HG03103 (cell line): ENCODE data around the gene PIAS4.

Source experiments
- ATAC-seq: cut with Tn5 transposase; IDR thresholded peaks from one replicate; pipeline ENCODE4 v1.9.1; 2021; ENCODE audit warnings: low read depth; ENCODE audit not compliant: unreplicated experiment

The PIAS4 gene

GRCh38 chr19:4038661-4039423, 31.3 kb downstream of the PIAS4 start:
- ATAC-seq, result no peak

- no peak for ATAC-seq
Measured at GRCh38 chr19:4042064-4042730, 34.7 kb downstream of the PIAS4 start.

GRCh38 chr19:4042731-4043082, 35.2 kb downstream of the PIAS4 start:
- ATAC-seq, result no peak

GRCh38 chr19:4043401-4043800, 35.9 kb downstream of the PIAS4 start:
- no peak for ATAC-seq

- no peak for ATAC-seq
Measured at GRCh38 chr19:4043966-4044715, 36.6 kb downstream of the PIAS4 start.

GRCh38 chr19:4044990-4045465, 37.5 kb downstream of the PIAS4 start:
- no peak for ATAC-seq

GRCh38 chr19:4045597-4046361, 38.2 kb downstream of the PIAS4 start:
- no peak for ATAC-seq

GRCh38 chr19:4046362-4046691, 38.8 kb downstream of the PIAS4 start:
- ATAC-seq, result no peak

- no peak for ATAC-seq
Measured at GRCh38 chr19:4046946-4047683, 39.6 kb downstream of the PIAS4 start.

GRCh38 chr19:4049432-4049831, 41.9 kb downstream of the PIAS4 start:
- ATAC-seq, result no peak

GRCh38 chr19:4051175-4052101, 43.9 kb downstream of the PIAS4 start:
- no peak for ATAC-seq

GRCh38 chr19:4052114-4052992, 44.8 kb downstream of the PIAS4 start:
- ATAC-seq, result no peak

GRCh38 chr19:4052993-4053422, 45.5 kb downstream of the PIAS4 start:
- ATAC-seq, result no peak

GRCh38 chr19:4053423-4054324, 46.1 kb downstream of the PIAS4 start:
- no peak for ATAC-seq

- no peak for ATAC-seq
Measured at GRCh38 chr19:4054441-4055208, 47.1 kb downstream of the PIAS4 start.

GRCh38 chr19:4055209-4055552, 47.6 kb downstream of the PIAS4 start:
- no peak for ATAC-seq
